ENCODE data around the gene ANKRD29. TPM values are rescaled to one million over a fixed set of nuclear protein-coding genes. Genes with fewer than 3 reads are reported as not detected.

ANKRD29 gene
- total RNA-seq, 1 experiment from 2014 or later: 4.3 TPM

GRCh38 chr18:23552505-23552904, 110.2 kb downstream of the ANKRD29 start:
- no peaks in the 10 kb centered on the region for H4K20me1 ChIP-seq (ENCODE audit: insufficient read depth)
- intact Hi-C loops (cut with micrococcal nuclease; ENCODE audit: unreplicated experiment): no loop called here
- H3K9me3 ChIP-seq (ENCODE audit: insufficient read depth, low read depth): no peaks in the 10 kb centered on the region
- TF ChIP-seq CTCF (conservative IDR thresholded peaks at IDR 0.05) (no peak), EZH2 (IDR thresholded peaks at IDR 0.05; ENCODE audit: low read depth) (no peak)
- CTCF ChIA-PET: interaction anchor here (0.6 kb wide), 1 partner anchor 10 kb away, joined by 6 read pairs; no protein-coding TSS in a partner anchor
- H3K79me2 ChIP-seq (ENCODE audit: low read depth): no peaks in the 10 kb centered on the region
- BruUV-seq (replicated peaks): no TSS peak
- DNase-seq: no peak
- peaks cover 36% of the 10 kb centered on the region for H3K4me1 ChIP-seq (replicated peaks; ENCODE audit: insufficient read depth)
- H3K4me2 ChIP-seq: no peak overlapping the region
- no peaks in the 10 kb centered on the region for H3K27me3 ChIP-seq (ENCODE audit: insufficient read depth, low read depth)
- H3K36me3 ChIP-seq (ENCODE audit: low read depth): no peaks in the 10 kb centered on the region; the same call in 1 of the 2 replicates
- POLR2A ChIA-PET (ENCODE audit: unreplicated experiment): no interaction called here
- no peak overlapping the region for H3K4me3 ChIP-seq
- peaks cover 29% of the 10 kb centered on the region for H3F3A ChIP-seq (ENCODE audit: insufficient read depth, low read depth)
- no peak overlapping the region for H2AFZ ChIP-seq
- H3K27ac ChIP-seq: no peak overlapping the region
- H3K9me2 ChIP-seq (ENCODE audit: insufficient read depth): no peaks in the 10 kb centered on the region

DNA sequence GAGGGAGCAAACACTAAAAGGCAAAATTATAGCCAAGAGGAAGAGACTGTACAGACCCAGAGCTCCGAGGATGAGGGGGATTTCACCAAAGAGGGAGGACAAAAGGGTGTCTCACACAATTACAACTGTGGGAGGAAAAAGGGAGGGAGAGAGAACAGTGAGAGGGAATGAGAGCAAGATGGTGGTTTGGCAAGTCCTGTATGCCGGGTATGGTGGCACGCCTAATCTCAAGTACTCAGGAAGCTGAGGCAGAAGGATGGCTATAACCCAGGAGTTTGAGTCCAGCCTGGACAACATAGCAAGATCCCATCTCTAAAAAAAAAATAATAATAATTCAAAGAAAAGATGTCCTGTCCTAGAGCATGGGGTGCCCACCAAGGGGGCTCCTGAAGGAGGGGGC, 110.7 kb downstream of the ANKRD29 start:
- no peak for DNase-seq

DNA sequence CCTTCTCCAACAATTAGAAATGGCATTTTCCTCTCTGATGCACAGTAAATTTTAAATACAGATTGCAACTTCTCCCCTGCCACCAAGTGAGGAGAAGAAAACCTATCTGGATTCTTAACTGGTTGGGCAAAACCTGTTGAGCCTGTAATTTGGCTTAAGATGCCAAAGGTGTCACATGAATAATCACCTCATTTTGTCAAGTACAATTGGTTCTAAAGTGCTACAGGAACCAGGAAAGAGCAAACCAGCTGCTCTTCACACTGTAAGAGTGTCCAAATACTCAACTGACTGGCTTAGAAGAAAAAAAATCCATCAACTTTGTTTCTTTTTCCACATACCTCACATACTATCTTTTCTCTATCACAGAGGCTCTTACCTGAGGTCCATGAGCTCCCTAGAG, 111.8 kb downstream of the ANKRD29 start:
- DNase-seq: peak; percentile 23 to 93
- H3K9me2 ChIP-seq (ENCODE audit: insufficient read depth): no peaks in the 10 kb centered on the region
- no peaks in the 10 kb centered on the region for H3K79me2 ChIP-seq (ENCODE audit: low read depth)
- no TSS peak for BruUV-seq (replicated peaks)
- no peaks in the 10 kb centered on the region for H3K27me3 ChIP-seq (ENCODE audit: insufficient read depth, low read depth)
- no peak overlapping the region; the same call in 1 of the 2 replicates for H3K4me3 ChIP-seq
- H3K27ac ChIP-seq: peak overlapping the region; percentile 64
- H3K4me1 ChIP-seq (replicated peaks; ENCODE audit: insufficient read depth): peaks cover 50% of the 10 kb centered on the region
- no peaks in the 10 kb centered on the region for H4K20me1 ChIP-seq (ENCODE audit: insufficient read depth)
- H3K36me3 ChIP-seq (ENCODE audit: low read depth): peaks cover 9% of the 10 kb centered on the region; the same call in 1 of the 2 replicates
- H2AFZ ChIP-seq: no peak overlapping the region
- no peak for TF ChIP-seq EZH2 (IDR thresholded peaks at IDR 0.05; ENCODE audit: low read depth)
- peak overlapping the region; percentile 53 for H3K4me2 ChIP-seq
- CTCF ChIA-PET: no interaction called here
- peaks cover 40% of the 10 kb centered on the region for H3F3A ChIP-seq (ENCODE audit: insufficient read depth, low read depth)
- POLR2A ChIA-PET (ENCODE audit: unreplicated experiment): interaction anchor here (0.6 kb wide), 1 partner anchor 34 kb away, joined by 5 read pairs; no protein-coding TSS in a partner anchor
- intact Hi-C loops (cut with micrococcal nuclease; ENCODE audit: unreplicated experiment): no loop called here
- H3K9me3 ChIP-seq (ENCODE audit: insufficient read depth, low read depth): no peaks in the 10 kb centered on the region

More for the DNA sequence above, 110.7 kb downstream of the ANKRD29 start:
- peaks cover 1% of the 10 kb centered on the region; the same call in 1 of the 2 replicates for H3K36me3 ChIP-seq (ENCODE audit: low read depth)
- POLR2A ChIA-PET (ENCODE audit: unreplicated experiment): no interaction called here
- CTCF ChIA-PET: no interaction called here
- H3K79me2 ChIP-seq (ENCODE audit: low read depth): no peaks in the 10 kb centered on the region
- H3K27ac ChIP-seq: peak overlapping the region; percentile 64
- no peaks in the 10 kb centered on the region for H3K9me3 ChIP-seq (ENCODE audit: insufficient read depth, low read depth)
- no peaks in the 10 kb centered on the region for H3K9me2 ChIP-seq (ENCODE audit: insufficient read depth)
- intact Hi-C loops (cut with micrococcal nuclease; ENCODE audit: unreplicated experiment): no loop called here
- no peaks in the 10 kb centered on the region for H4K20me1 ChIP-seq (ENCODE audit: insufficient read depth)
- peaks cover 41% of the 10 kb centered on the region for H3K4me1 ChIP-seq (replicated peaks; ENCODE audit: insufficient read depth)
- no peaks in the 10 kb centered on the region for H3K27me3 ChIP-seq (ENCODE audit: insufficient read depth, low read depth)
- peaks cover 34% of the 10 kb centered on the region for H3F3A ChIP-seq (ENCODE audit: insufficient read depth, low read depth)
- BruUV-seq (replicated peaks): no TSS peak
- no peak overlapping the region for H3K4me3 ChIP-seq
- peak overlapping the region; percentile 43; the same call in 1 of the 2 replicates for H3K4me2 ChIP-seq
- TF ChIP-seq CTCF (conservative IDR thresholded peaks at IDR 0.05) (no peak), EZH2 (IDR thresholded peaks at IDR 0.05; ENCODE audit: low read depth) (no peak)
- H2AFZ ChIP-seq: no peak overlapping the region

Other genes starting within 250 kb of the ANKRD29 start
- gene RIOK3, start 209.6 kb downstream of the ANKRD29 start, total RNA-seq (2021): 34.1 and 39.9 TPM in 2 replicates
- 14.5 and 19.6 TPM in 2 replicates for gene RMC1, start 159.4 kb downstream of the ANKRD29 start, total RNA-seq (2021)
- 39.6 and 40.9 TPM in 2 replicates for gene NPC1, start 76.4 kb downstream of the ANKRD29 start, total RNA-seq (2021)
- 44.4 and 54.7 TPM in 2 replicates for gene LAMA3, start 26.5 kb upstream of the ANKRD29 start, total RNA-seq (2021)